Measurements from ENCODE around the gene ITPR1. TPM values are rescaled to one million over a fixed set of nuclear protein-coding genes. Genes with fewer than 3 reads are reported as not detected.

ITPR1 gene
- total RNA-seq, 1 experiment from 2014 or later, result 11.3 TPM

GRCh38 chr3:4755566-4755965, 262.4 kb downstream of the ITPR1 start:
- Histone ChIP-seq H3F3A (ENCODE audit: insufficient read depth, low read depth) (peaks cover 4% of the 10 kb centered on the region; the same call in 1 of the 2 replicates), H4K20me1 (ENCODE audit: insufficient read depth) (no peaks in the 10 kb centered on the region), H2AFZ (no peak overlapping the region), H3K9me2 (ENCODE audit: insufficient read depth) (no peaks in the 10 kb centered on the region), H3K79me2 (ENCODE audit: low read depth) (no peaks in the 10 kb centered on the region), H3K9me3 (ENCODE audit: insufficient read depth, low read depth) (no peaks in the 10 kb centered on the region), H3K27ac (no peak overlapping the region), H3K4me1 (replicated peaks; ENCODE audit: insufficient read depth) (peaks cover 14% of the 10 kb centered on the region), H3K4me3 (no peak overlapping the region), H3K27me3 (ENCODE audit: insufficient read depth, low read depth) (no peaks in the 10 kb centered on the region), H3K4me2 (no peak overlapping the region), H3K36me3 (ENCODE audit: low read depth) (no peaks in the 10 kb centered on the region)
- ChIA-PET CTCF (no interaction called here), POLR2A (ENCODE audit: unreplicated experiment) (no interaction called here)
- TF ChIP-seq CTCF (conservative IDR thresholded peaks at IDR 0.05), result no peak
- no TSS peak for BruUV-seq (replicated peaks)
- intact Hi-C loops (cut with micrococcal nuclease; ENCODE audit: unreplicated experiment), result no loop called here
- DNase-seq, result no peak

- Histone ChIP-seq H3K9me2 (ENCODE audit: insufficient read depth) (no peaks in the 10 kb centered on the region), H4K20me1 (ENCODE audit: insufficient read depth) (no peaks in the 10 kb centered on the region), H3F3A (ENCODE audit: insufficient read depth, low read depth) (peaks cover 4% of the 10 kb centered on the region; the same call in 1 of the 2 replicates), H3K79me2 (ENCODE audit: low read depth) (no peaks in the 10 kb centered on the region), H2AFZ (no peak overlapping the region), H3K4me2 (no peak overlapping the region), H3K4me1 (replicated peaks; ENCODE audit: insufficient read depth) (peaks cover 8% of the 10 kb centered on the region), H3K36me3 (ENCODE audit: low read depth) (no peaks in the 10 kb centered on the region), H3K9me3 (ENCODE audit: insufficient read depth, low read depth) (no peaks in the 10 kb centered on the region), H3K27ac (no peak overlapping the region), H3K4me3 (no peak overlapping the region), H3K27me3 (ENCODE audit: insufficient read depth, low read depth) (no peaks in the 10 kb centered on the region)
- ChIA-PET POLR2A (ENCODE audit: unreplicated experiment) (interaction anchor here (0.9 kb wide), 1 partner anchor 12 kb away, joined by 6 read pairs; no protein-coding TSS in a partner anchor), CTCF (no interaction called here)
- intact Hi-C loops (cut with micrococcal nuclease; ENCODE audit: unreplicated experiment), result no loop called here
- DNase-seq, result no peak
- BruUV-seq (replicated peaks), result no TSS peak
- no peak for TF ChIP-seq EZH2 (IDR thresholded peaks at IDR 0.05; ENCODE audit: low read depth)
- no peak for TF ChIP-seq CTCF (conservative IDR thresholded peaks at IDR 0.05)
Observed at GRCh38 chr3:4756057-4756775, 263.1 kb downstream of the ITPR1 start.

- no peaks in the 10 kb centered on the region for H3K27me3 ChIP-seq (ENCODE audit: insufficient read depth, low read depth)
- no peaks in the 10 kb centered on the region for H3K36me3 ChIP-seq (ENCODE audit: low read depth)
- H3K4me3 ChIP-seq, result no peak overlapping the region
- H4K20me1 ChIP-seq (ENCODE audit: insufficient read depth), result no peaks in the 10 kb centered on the region
- no peaks in the 10 kb centered on the region for H3F3A ChIP-seq (ENCODE audit: insufficient read depth, low read depth)
- intact Hi-C loops (cut with micrococcal nuclease; ENCODE audit: unreplicated experiment), result no loop called here
- H3K9me2 ChIP-seq (ENCODE audit: insufficient read depth), result no peaks in the 10 kb centered on the region
- no peaks in the 10 kb centered on the region for H3K79me2 ChIP-seq (ENCODE audit: low read depth)
- H3K27ac ChIP-seq, result no peak overlapping the region
- TF ChIP-seq EZH2 (IDR thresholded peaks at IDR 0.05; ENCODE audit: low read depth) (no peak), CTCF (conservative IDR thresholded peaks at IDR 0.05) (no peak)
- no peaks in the 10 kb centered on the region; the same call in 1 of the 2 replicates for H3K4me1 ChIP-seq (replicated peaks; ENCODE audit: insufficient read depth)
- H3K4me2 ChIP-seq, result no peak overlapping the region
- BruUV-seq (replicated peaks), result no TSS peak
- CTCF ChIA-PET, result interaction anchor here (0.6 kb wide), 1 partner anchor 251 kb away, joined by 3 read pairs; no protein-coding TSS in a partner anchor
- no peak for DNase-seq
- H3K9me3 ChIP-seq (ENCODE audit: insufficient read depth, low read depth), result no peaks in the 10 kb centered on the region
- no peak overlapping the region for H2AFZ ChIP-seq
- POLR2A ChIA-PET (ENCODE audit: unreplicated experiment), result interaction anchor here (0.9 kb wide), 1 partner anchor 12 kb away, joined by 6 read pairs; no protein-coding TSS in a partner anchor
Observed at GRCh38 chr3:4756855-4757574, 263.9 kb downstream of the ITPR1 start.

Measured in PC-9 (cell line).